Measurements from ENCODE around the gene CFH.
"Not testable (repeated sequence)": the region's sequence is repeated elsewhere in the genome, so short reads cannot be mapped to it uniquely, and the experiment has no call there.

Gene CFH

GRCh38 chr1:196651637-196652215 is at the start of gene CFH:
TSS of gene CFH (plus strand) at chr1:196652043. CDS start at chr1:196652118, 75 bp downstream.
- no peak for DNase-seq (ENCODE audit: low read depth in 2 of 2)

- no peak for DNase-seq (ENCODE audit: low read depth in 2 of 2)
Measured at GRCh38 chr1:196603651-196604050, 48.2 kb upstream of the CFH start.

- no peak for DNase-seq (ENCODE audit: low read depth in 2 of 2)
Measured at GRCh38 chr1:196607981-196608380, 43.9 kb upstream of the CFH start.

- peak in 1 of 2 donors; percentile 0 for DNase-seq (ENCODE audit: low read depth in 2 of 2)
Measured at GRCh38 chr1:196608390-196609369, 43.2 kb upstream of the CFH start, which contains the start of gene KCNT2. TSS of gene KCNT2 (minus strand) at chr1:196608440. CDS start at chr1:196608309, 131 bp downstream.

- no peak for DNase-seq (ENCODE audit: low read depth in 2 of 2)
Measured at GRCh38 chr1:196609370-196609737, 42.5 kb upstream of the CFH start.

GRCh38 chr1:196611873-196612272 is 40.0 kb upstream of the CFH start:
- DNase-seq (ENCODE audit: low read depth in 2 of 2): no peak

- DNase-seq (ENCODE audit: low read depth in 2 of 2): no peak
Measured at GRCh38 chr1:196619721-196620120, 32.1 kb upstream of the CFH start.

- no peak for DNase-seq (ENCODE audit: low read depth in 2 of 2)
Measured at GRCh38 chr1:196623079-196623478, 28.8 kb upstream of the CFH start.

- no peak for DNase-seq (ENCODE audit: low read depth in 2 of 2)
Measured at GRCh38 chr1:196628838-196629237, 23.0 kb upstream of the CFH start.

- DNase-seq (ENCODE audit: low read depth in 2 of 2): no peak
Measured at GRCh38 chr1:196637606-196638005, 14.2 kb upstream of the CFH start.

GRCh38 chr1:196638466-196638865 is 13.4 kb upstream of the CFH start:
- DNase-seq (ENCODE audit: low read depth in 2 of 2): no peak

GRCh38 chr1:196639291-196639690 is 12.6 kb upstream of the CFH start:
- not testable (repeated sequence) for DNase-seq (ENCODE audit: low read depth in 2 of 2)

- no peak for DNase-seq (ENCODE audit: low read depth in 2 of 2)
Measured at GRCh38 chr1:196640976-196641375, 10.9 kb upstream of the CFH start.

- no peak for DNase-seq (ENCODE audit: low read depth in 2 of 2)
Measured at GRCh38 chr1:196649990-196650389, 1.9 kb upstream of the CFH start.

- DNase-seq (ENCODE audit: low read depth in 2 of 2): no peak
Measured at GRCh38 chr1:196650403-196650802, 1.4 kb upstream of the CFH start.

GRCh38 chr1:196651079-196651478 is 764 bp upstream of the CFH start:
- no peak for DNase-seq (ENCODE audit: low read depth in 2 of 2)

- no peak for DNase-seq (ENCODE audit: low read depth in 2 of 2)
Measured at GRCh38 chr1:196654271-196654670, 2.4 kb downstream of the CFH start.

- no peak for DNase-seq (ENCODE audit: low read depth in 2 of 2)
Measured at GRCh38 chr1:196655071-196655470, 3.2 kb downstream of the CFH start.

GRCh38 chr1:196655494-196655893 is 3.7 kb downstream of the CFH start:
- no peak for DNase-seq (ENCODE audit: low read depth in 2 of 2)

GRCh38 chr1:196659471-196659870 is 7.6 kb downstream of the CFH start:
- DNase-seq (ENCODE audit: low read depth in 2 of 2): no peak

- no peak for DNase-seq (ENCODE audit: low read depth in 2 of 2)
Measured at GRCh38 chr1:196660272-196660671, 8.4 kb downstream of the CFH start.

GRCh38 chr1:196660852-196661251 is 9.0 kb downstream of the CFH start:
- DNase-seq (ENCODE audit: low read depth in 2 of 2): no peak

- no peak for DNase-seq (ENCODE audit: low read depth in 2 of 2)
Measured at GRCh38 chr1:196661345-196661744, 9.5 kb downstream of the CFH start.
